ENCODE data around the gene GPR137.

The GPR137 gene

GRCh38 chr11:64316672-64317324 is 31.1 kb downstream of the GPR137 start:
- peaks cover 12% of the 10 kb centered on the region for H3K4me1 ChIP-seq (ENCODE audit: insufficient read depth, poor library complexity, severe bottlenecking)
- DNase-seq (ENCODE audit: low spot score) = peak; percentile 77
- TF ChIP-seq CTCF (IDR thresholded peaks at IDR 0.05; ENCODE audit: poor library complexity, severe bottlenecking) = peak; percentile 18

GRCh38 chr11:64317325-64317960 is 31.8 kb downstream of the GPR137 start, which contains the start of gene TRMT112:
Gene TRMT112, minus strand, starts transcription at chr11:64317559. Its CDS starts 33 bp downstream, at chr11:64317526.
- TF ChIP-seq CTCF (IDR thresholded peaks at IDR 0.05; ENCODE audit: poor library complexity, severe bottlenecking) = no peak
- no peaks in the 10 kb centered on the region for H3K27me3 ChIP-seq (ENCODE audit: insufficient read depth, poor library complexity, severe bottlenecking)
- H3K36me3 ChIP-seq (ENCODE audit: low read depth) = peaks cover 44% of the 10 kb centered on the region
- no peaks in the 10 kb centered on the region for H3K9me3 ChIP-seq (ENCODE audit: severe bottlenecking)
- peak; percentile 99 for DNase-seq (ENCODE audit: low spot score)
- H3K4me1 ChIP-seq (ENCODE audit: insufficient read depth, poor library complexity, severe bottlenecking) = peaks cover 18% of the 10 kb centered on the region
- H3K27ac ChIP-seq (ENCODE audit: poor library complexity, severe bottlenecking) = peak within 1 kb of the TSS; percentile 95
- peak within 1 kb of the TSS; percentile 74 for H3K4me3 ChIP-seq (ENCODE audit: severe bottlenecking)
- ATAC-seq (ENCODE audit: low read depth) = peak; percentile 68

More at GRCh38 chr11:64316672-64317324, 31.1 kb downstream of the GPR137 start:
- peak; percentile 5; the same call in 2 of the 3 replicates for ATAC-seq (ENCODE audit: low read depth)
- Histone ChIP-seq H3K27me3 (ENCODE audit: insufficient read depth, poor library complexity, severe bottlenecking) (no peaks in the 10 kb centered on the region), H3K9me3 (ENCODE audit: severe bottlenecking) (no peaks in the 10 kb centered on the region), H3K4me3 (ENCODE audit: severe bottlenecking) (peak overlapping the region; percentile 74), H3K36me3 (ENCODE audit: low read depth) (peaks cover 38% of the 10 kb centered on the region), H3K27ac (ENCODE audit: poor library complexity, severe bottlenecking) (peak overlapping the region; percentile 95)

- Histone ChIP-seq H3K36me3 (ENCODE audit: low read depth) (peaks cover 49% of the 10 kb centered on the region), H3K4me3 (ENCODE audit: severe bottlenecking) (peak within 1 kb of the TSS; percentile 74), H3K4me1 (ENCODE audit: insufficient read depth, poor library complexity, severe bottlenecking) (peaks cover 18% of the 10 kb centered on the region), H3K27ac (ENCODE audit: poor library complexity, severe bottlenecking) (peak within 1 kb of the TSS; percentile 95), H3K27me3 (ENCODE audit: insufficient read depth, poor library complexity, severe bottlenecking) (no peaks in the 10 kb centered on the region), H3K9me3 (ENCODE audit: severe bottlenecking) (no peaks in the 10 kb centered on the region)
- ATAC-seq (ENCODE audit: low read depth) = peak; percentile 62
- TF ChIP-seq CTCF (IDR thresholded peaks at IDR 0.05; ENCODE audit: poor library complexity, severe bottlenecking) = peak; percentile 79
- peak; percentile 97 for DNase-seq (ENCODE audit: low spot score)
Observed at GRCh38 chr11:64317961-64318765, 32.5 kb downstream of the GPR137 start, which contains the start of gene PRDX5. Gene PRDX5, plus strand, starts transcription at chr11:64318121. Its CDS starts 95 bp downstream, at chr11:64318216.

GRCh38 chr11:64318766-64319761 is 33.4 kb downstream of the GPR137 start:
- Histone ChIP-seq H3K4me1 (ENCODE audit: insufficient read depth, poor library complexity, severe bottlenecking) (peaks cover 24% of the 10 kb centered on the region), H3K4me3 (ENCODE audit: severe bottlenecking) (peak overlapping the region; percentile 74), H3K27ac (ENCODE audit: poor library complexity, severe bottlenecking) (peak overlapping the region; percentile 95), H3K36me3 (ENCODE audit: low read depth) (peaks cover 49% of the 10 kb centered on the region), H3K27me3 (ENCODE audit: insufficient read depth, poor library complexity, severe bottlenecking) (no peaks in the 10 kb centered on the region), H3K9me3 (ENCODE audit: severe bottlenecking) (no peaks in the 10 kb centered on the region)
- ATAC-seq (ENCODE audit: low read depth) = no peak
- DNase-seq (ENCODE audit: low spot score) = peak; percentile 41
- no peak for TF ChIP-seq CTCF (IDR thresholded peaks at IDR 0.05; ENCODE audit: poor library complexity, severe bottlenecking)

Data from RWPE2 (cell line).